Neural cell (in vitro differentiated cells): ENCODE data around the gene PARP12. TPM values are rescaled to one million over a fixed set of nuclear protein-coding genes. Genes with fewer than 3 reads are reported as not detected.

Source experiments
- H2AFZ ChIP-seq: fragments of 200-600, 300-800 bp; sonication (generic), shearing (Covaris generic); 2 replicates; pipeline ENCODE4 v1.6.0; 2014; ENCODE audit warnings: low read depth, mild to moderate bottlenecking, antibody characterized with exemption, low read length, moderate library complexity
- H3F3A ChIP-seq: fragments of 200-600 bp; shearing (Covaris generic); 2 replicates; pipeline ENCODE4 v1.6.1; 2016; ENCODE audit warnings: mild to moderate bottlenecking, moderate library complexity, mixed read lengths, antibody characterized with exemption, low read length; ENCODE audit not compliant: insufficient read depth, poor library complexity, severe bottlenecking
- H3K27ac ChIP-seq: fragments of 200-600, 300-800 bp; sonication (generic), shearing (Covaris generic); 2 replicates; pipeline ENCODE4 v1.5.1; 2014; ENCODE audit warnings: mild to moderate bottlenecking, low read length, moderate library complexity
- H3K27me3 ChIP-seq: fragments of 300-800, 200-600 bp; sonication (generic), shearing (Covaris generic); 2 replicates; pipeline ENCODE4 v1.6.0; 2014; ENCODE audit warnings: mild to moderate bottlenecking, low read depth, low read length, moderate library complexity; ENCODE audit not compliant: insufficient read depth
- H3K36me3 ChIP-seq: fragments of 300-800, 200-600 bp; sonication (generic), shearing (Covaris generic); 2 replicates; pipeline ENCODE4 v1.5.1; 2014; ENCODE audit warnings: mild to moderate bottlenecking, antibody characterized with exemption, low read length, moderate library complexity; ENCODE audit not compliant: insufficient read depth
- H3K4me2 ChIP-seq: fragments of 300-800, 200-600 bp; sonication (generic), shearing (Covaris generic); 2 replicates; pipeline ENCODE4 v1.6.0; 2014; ENCODE audit warnings: mild to moderate bottlenecking, low read length
- H3K4me3 ChIP-seq: fragments of 300-800, 200-600 bp; sonication (generic), shearing (Covaris generic); 2 replicates; pipeline ENCODE4 v1.5.1; 2014; ENCODE audit warnings: mild to moderate bottlenecking, low read length, moderate library complexity
- H3K79me2 ChIP-seq: fragments of 200-600 bp; shearing (Covaris generic); replicated peaks from 2 replicates; pipeline ENCODE4 v1.6.0; 2014; ENCODE audit warnings: mild to moderate bottlenecking, low read length, moderate library complexity; ENCODE audit not compliant: insufficient read depth
- H3K9ac ChIP-seq: fragments of 300-800, 200-600 bp; sonication (generic), shearing (Covaris generic); 2 replicates; pipeline ENCODE4 v1.6.1; 2016; ENCODE audit warnings: mild to moderate bottlenecking, low read length, mixed read lengths
- H3K9me2 ChIP-seq: fragments of 200-600 bp; shearing (Covaris generic); 2 replicates; pipeline ENCODE4 v1.6.1; 2016; ENCODE audit warnings: mild to moderate bottlenecking, low read length, mixed read lengths; ENCODE audit not compliant: insufficient read depth
- H3K9me3 ChIP-seq: fragments of 200-600, 300-800 bp; sonication (generic), shearing (Covaris generic); 2 replicates; pipeline ENCODE4 v1.6.1; 2016; ENCODE audit warnings: mild to moderate bottlenecking, mixed run types, low read length, moderate library complexity, mixed read lengths
- H4K20me1 ChIP-seq: fragments of 200-600 bp; shearing (Covaris generic); 2 replicates; pipeline ENCODE4 v1.6.1; 2016; ENCODE audit warnings: mild to moderate bottlenecking, mixed run types; ENCODE audit not compliant: insufficient read depth
- CTCF ChIP-seq: fragments of 450-650 bp; IDR thresholded peaks from 2 replicates; pipeline ENCODE4 v1.5.1; 2014; ENCODE audit warnings: antibody characterized with exemption, mild to moderate bottlenecking, moderate library complexity; ENCODE audit not compliant: poor library complexity, severe bottlenecking
- EP300 ChIP-seq: fragments of 450-650 bp; conservative IDR thresholded peaks from 2 replicates; pipeline ENCODE4 v1.6.1; 2014; ENCODE audit warnings: antibody characterized with exemption, mild to moderate bottlenecking, moderate library complexity; ENCODE audit not compliant: poor library complexity, severe bottlenecking
- EZH2 ChIP-seq: fragments of 200-600, 300-800 bp; shearing (Covaris generic), sonication (generic); IDR thresholded peaks from 2 replicates; pipeline ENCODE4 v1.6.1; 2014; ENCODE audit warnings: antibody characterized with exemption, low read length, borderline replicate concordance, mild to moderate bottlenecking; ENCODE audit not compliant: insufficient read depth, poor library complexity, severe bottlenecking
- MXI1 ChIP-seq: fragments of 450-650 bp; conservative IDR thresholded peaks from 2 replicates; pipeline ENCODE4 v1.6.1; 2014; ENCODE audit warnings: antibody characterized with exemption, mild to moderate bottlenecking; ENCODE audit not compliant: poor library complexity, severe bottlenecking
- POLR2AphosphoS5 ChIP-seq: IDR thresholded peaks from 2 replicates; pipeline ENCODE4 v1.6.1; 2012
- RAD21 ChIP-seq: fragments of 450-650 bp; conservative IDR thresholded peaks from 2 replicates; pipeline ENCODE4 v1.6.1; 2014; ENCODE audit warnings: antibody characterized with exemption, mild to moderate bottlenecking, moderate library complexity
- SMC3 ChIP-seq: fragments of 450-650 bp; conservative IDR thresholded peaks from 2 replicates; pipeline ENCODE4 v1.6.1; 2014; ENCODE audit warnings: antibody characterized with exemption, mild to moderate bottlenecking, moderate library complexity; ENCODE audit not compliant: poor library complexity
- TAF1 ChIP-seq: IDR thresholded peaks from 2 replicates; pipeline ENCODE4 v1.6.1; 2012; ENCODE audit warnings: low read depth
- polyA plus RNA-seq: library from polyadenylated mRNA; depleted of rRNA; stranded (reverse); fragments of >200 nt; gene quantifications from 2 replicates; pipeline ENCODE4 v1.2.3, GENCODE V29; 2014
- TF ChIP-seq, protein P1 (sequence below): IDR thresholded peaks from 2 replicates; pipeline ENCODE4 v1.6.1; 2012; ENCODE audit warnings: borderline replicate concordance

Gene PARP12
- polyA plus RNA-seq, 1 donor from 2014 or later, result not detected

DNA sequence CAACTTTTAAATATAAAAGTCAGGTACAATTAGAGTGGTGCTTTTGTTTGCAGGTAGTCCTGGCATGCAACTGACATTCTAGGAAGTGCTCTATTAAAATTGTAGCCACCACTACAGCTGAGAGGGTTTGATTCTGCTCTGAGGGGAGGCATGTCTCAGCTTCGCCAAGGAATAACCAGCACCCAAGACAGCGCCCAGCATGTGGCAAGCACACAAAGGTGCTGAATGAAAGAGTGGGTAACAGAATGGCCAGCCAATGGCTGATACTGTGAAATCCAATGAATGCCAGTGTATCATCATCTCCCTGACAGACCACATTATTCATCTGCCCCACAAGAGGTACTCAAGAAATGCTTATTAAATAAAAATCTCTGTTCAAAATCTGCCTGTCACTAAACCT lies 6.9 kb downstream of the PARP12 start:
- Histone ChIP-seq H3K9me3 (no peaks in the 10 kb centered on the region), H3F3A (no peaks in the 10 kb centered on the region), H3K36me3 (no peaks in the 10 kb centered on the region), H3K4me2 (no peak overlapping the region), H3K27ac (no peak overlapping the region), H3K9ac (no peak overlapping the region), H3K27me3 (peaks cover 14% of the 10 kb centered on the region), H2AFZ (no peak overlapping the region), H3K79me2 (no peaks in the 10 kb centered on the region), H3K9me2 (no peaks in the 10 kb centered on the region), H4K20me1 (no peaks in the 10 kb centered on the region), H3K4me3 (no peak overlapping the region)
- no peak for TF ChIP-seq CTCF
- no peak for TF ChIP-seq EZH2
- no peak for TF ChIP-seq EP300
- TF ChIP-seq, protein P1, sequence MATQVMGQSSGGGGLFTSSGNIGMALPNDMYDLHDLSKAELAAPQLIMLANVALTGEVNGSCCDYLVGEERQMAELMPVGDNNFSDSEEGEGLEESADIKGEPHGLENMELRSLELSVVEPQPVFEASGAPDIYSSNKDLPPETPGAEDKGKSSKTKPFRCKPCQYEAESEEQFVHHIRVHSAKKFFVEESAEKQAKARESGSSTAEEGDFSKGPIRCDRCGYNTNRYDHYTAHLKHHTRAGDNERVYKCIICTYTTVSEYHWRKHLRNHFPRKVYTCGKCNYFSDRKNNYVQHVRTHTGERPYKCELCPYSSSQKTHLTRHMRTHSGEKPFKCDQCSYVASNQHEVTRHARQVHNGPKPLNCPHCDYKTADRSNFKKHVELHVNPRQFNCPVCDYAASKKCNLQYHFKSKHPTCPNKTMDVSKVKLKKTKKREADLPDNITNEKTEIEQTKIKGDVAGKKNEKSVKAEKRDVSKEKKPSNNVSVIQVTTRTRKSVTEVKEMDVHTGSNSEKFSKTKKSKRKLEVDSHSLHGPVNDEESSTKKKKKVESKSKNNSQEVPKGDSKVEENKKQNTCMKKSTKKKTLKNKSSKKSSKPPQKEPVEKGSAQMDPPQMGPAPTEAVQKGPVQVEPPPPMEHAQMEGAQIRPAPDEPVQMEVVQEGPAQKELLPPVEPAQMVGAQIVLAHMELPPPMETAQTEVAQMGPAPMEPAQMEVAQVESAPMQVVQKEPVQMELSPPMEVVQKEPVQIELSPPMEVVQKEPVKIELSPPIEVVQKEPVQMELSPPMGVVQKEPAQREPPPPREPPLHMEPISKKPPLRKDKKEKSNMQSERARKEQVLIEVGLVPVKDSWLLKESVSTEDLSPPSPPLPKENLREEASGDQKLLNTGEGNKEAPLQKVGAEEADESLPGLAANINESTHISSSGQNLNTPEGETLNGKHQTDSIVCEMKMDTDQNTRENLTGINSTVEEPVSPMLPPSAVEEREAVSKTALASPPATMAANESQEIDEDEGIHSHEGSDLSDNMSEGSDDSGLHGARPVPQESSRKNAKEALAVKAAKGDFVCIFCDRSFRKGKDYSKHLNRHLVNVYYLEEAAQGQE, result no peak
- no peak for TF ChIP-seq MXI1

DNA sequence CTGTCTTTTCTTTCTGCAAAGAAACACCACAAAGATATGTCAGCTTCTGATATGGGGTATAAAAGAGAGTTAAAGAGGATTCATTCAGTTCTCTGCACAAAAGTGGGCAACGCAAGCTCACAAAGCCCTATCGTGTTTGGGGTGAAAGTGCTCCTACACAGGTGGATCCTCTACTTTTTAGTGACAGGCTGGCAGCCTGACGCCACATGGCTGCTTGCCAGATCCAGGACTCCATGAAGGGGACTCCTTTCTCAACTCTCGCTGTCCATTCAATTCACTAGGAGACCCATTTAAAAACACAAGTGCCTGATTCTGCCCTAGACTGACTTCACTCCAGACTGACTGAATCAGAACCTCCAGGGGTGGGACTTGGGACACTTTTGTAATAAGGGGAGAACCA lies 8.0 kb downstream of the PARP12 start:
- no peak overlapping the region for H3K9ac ChIP-seq
- H3K4me3 ChIP-seq, result no peak overlapping the region
- no peak overlapping the region for H2AFZ ChIP-seq
- no peaks in the 10 kb centered on the region for H4K20me1 ChIP-seq
- no peaks in the 10 kb centered on the region for H3K36me3 ChIP-seq
- H3K27ac ChIP-seq, result no peak overlapping the region
- no peak overlapping the region for H3K4me2 ChIP-seq
- TF ChIP-seq EP300, result no peak
- no peak for TF ChIP-seq EZH2
- no peak for TF ChIP-seq POLR2AphosphoS5
- no peak for TF ChIP-seq TAF1
- TF ChIP-seq MXI1, result no peak
- no peak for TF ChIP-seq SMC3
- TF ChIP-seq, protein P1, result no peak
- no peak for TF ChIP-seq RAD21
- TF ChIP-seq CTCF, result no peak
- no peaks in the 10 kb centered on the region for H3F3A ChIP-seq
- no peaks in the 10 kb centered on the region for H3K9me2 ChIP-seq
- H3K79me2 ChIP-seq, result no peaks in the 10 kb centered on the region
- H3K27me3 ChIP-seq, result peaks cover 3% of the 10 kb centered on the region
- no peaks in the 10 kb centered on the region for H3K9me3 ChIP-seq
